HEK293 (cell line): ENCODE data around the gene PLS1.

Source experiments
- KLF16 ChIP-seq: fragments of 450-650 bp; formaldehyde crosslinking; IDR thresholded peaks from 2 replicates; pipeline ENCODE4 v1.5.1; 2017; ENCODE audit warnings: missing biosample characterization, missing genetic modification characterization
- SETDB1 ChIP-seq: IDR thresholded peaks from one replicate; pipeline ENCODE4 v1.6.1; 2017; ENCODE audit warnings: mild to moderate bottlenecking, low read length, moderate library complexity, mixed read lengths; ENCODE audit not compliant: insufficient read length
- ZBTB7A ChIP-seq: fragments of 450-650 bp; formaldehyde crosslinking; IDR thresholded peaks from 2 replicates; pipeline ENCODE4 v1.5.1; 2016; ENCODE audit warnings: low read depth, missing biosample characterization, missing genetic modification characterization
- ZNF138 ChIP-seq: fragments of 450-650 bp; formaldehyde crosslinking; IDR thresholded peaks from 2 replicates; pipeline ENCODE4 v1.5.1; 2016; ENCODE audit warnings: missing biosample characterization, missing genetic modification characterization, borderline replicate concordance
- ZNF391 ChIP-seq: fragments of 450-650 bp; formaldehyde crosslinking; IDR thresholded peaks from 2 replicates; pipeline ENCODE4 v1.5.1; 2016; ENCODE audit warnings: low read depth, missing biosample characterization, missing genetic modification characterization, borderline replicate concordance
- ZNF510 ChIP-seq: fragments of 450-650 bp; formaldehyde crosslinking; IDR thresholded peaks from 2 replicates; pipeline ENCODE4 v1.5.1; 2018; ENCODE audit warnings: mild to moderate bottlenecking, missing genetic modification characterization, missing biosample characterization; ENCODE audit not compliant: insufficient replicate concordance
- ZNF785 ChIP-seq: fragments of 450-650 bp; formaldehyde crosslinking; IDR thresholded peaks from 2 replicates; pipeline ENCODE4 v1.5.1; 2016; ENCODE audit warnings: missing biosample characterization, missing genetic modification characterization
- ZNF830 ChIP-seq: fragments of 450-650 bp; IDR thresholded peaks from 2 replicates; pipeline ENCODE4 v1.5.0; 2018; ENCODE audit warnings: missing biosample characterization, missing genetic modification characterization, low read depth, mild to moderate bottlenecking, moderate library complexity
- ZSCAN23 ChIP-seq: fragments of 450-650 bp; formaldehyde crosslinking; IDR thresholded peaks from 2 replicates; pipeline ENCODE4 v1.5.1; 2016; ENCODE audit warnings: missing biosample characterization, missing genetic modification characterization
- TF ChIP-seq, protein P1 (sequence below): fragments of 450-650 bp; formaldehyde crosslinking; IDR thresholded peaks from 2 replicates; pipeline ENCODE4 v1.5.1; 2016; ENCODE audit warnings: missing biosample characterization, missing genetic modification characterization
- TF ChIP-seq, protein P2 (sequence below): fragments of 450-650 bp; formaldehyde crosslinking; IDR thresholded peaks from 2 replicates; pipeline ENCODE4 v1.5.1; 2016; ENCODE audit warnings: missing biosample characterization, missing genetic modification characterization
- TF ChIP-seq, protein P3 (sequence below): fragments of 450-650 bp; formaldehyde crosslinking; IDR thresholded peaks from 2 replicates; pipeline ENCODE4 v1.5.1; 2016; ENCODE audit warnings: missing biosample characterization, missing genetic modification characterization
- TF ChIP-seq, protein P4 (sequence below): fragments of 450-650 bp; formaldehyde crosslinking; IDR thresholded peaks from 2 replicates; pipeline ENCODE4 v1.5.1; 2016; ENCODE audit warnings: missing biosample characterization, missing genetic modification characterization
- TF ChIP-seq, protein P5 (sequence below): fragments of 450-650 bp; formaldehyde crosslinking; IDR thresholded peaks from 2 replicates; pipeline ENCODE4 v1.5.1; 2016; ENCODE audit warnings: missing biosample characterization, missing genetic modification characterization, borderline replicate concordance

DNA sequence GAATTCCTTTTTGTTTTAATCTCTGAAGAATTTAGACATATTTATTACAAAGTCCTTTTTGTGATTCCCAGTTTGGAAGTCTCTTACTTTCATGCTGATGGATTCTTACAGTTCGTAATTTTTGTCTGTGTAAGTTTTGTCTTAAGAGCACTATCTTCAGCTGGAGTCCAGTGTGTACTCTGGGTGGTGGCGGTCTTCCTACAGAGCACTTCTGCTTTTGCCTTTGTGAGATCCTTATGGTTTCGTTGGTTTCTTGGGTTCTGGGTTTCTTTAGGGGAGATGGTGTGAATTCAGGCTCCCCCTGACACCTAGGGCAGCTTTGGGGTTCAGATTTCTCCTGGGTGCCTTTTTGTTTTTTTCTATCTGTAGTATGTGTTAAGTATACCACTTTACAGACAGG lies 45.3 kb downstream of the PLS1 start:
- TF ChIP-seq, protein P1, sequence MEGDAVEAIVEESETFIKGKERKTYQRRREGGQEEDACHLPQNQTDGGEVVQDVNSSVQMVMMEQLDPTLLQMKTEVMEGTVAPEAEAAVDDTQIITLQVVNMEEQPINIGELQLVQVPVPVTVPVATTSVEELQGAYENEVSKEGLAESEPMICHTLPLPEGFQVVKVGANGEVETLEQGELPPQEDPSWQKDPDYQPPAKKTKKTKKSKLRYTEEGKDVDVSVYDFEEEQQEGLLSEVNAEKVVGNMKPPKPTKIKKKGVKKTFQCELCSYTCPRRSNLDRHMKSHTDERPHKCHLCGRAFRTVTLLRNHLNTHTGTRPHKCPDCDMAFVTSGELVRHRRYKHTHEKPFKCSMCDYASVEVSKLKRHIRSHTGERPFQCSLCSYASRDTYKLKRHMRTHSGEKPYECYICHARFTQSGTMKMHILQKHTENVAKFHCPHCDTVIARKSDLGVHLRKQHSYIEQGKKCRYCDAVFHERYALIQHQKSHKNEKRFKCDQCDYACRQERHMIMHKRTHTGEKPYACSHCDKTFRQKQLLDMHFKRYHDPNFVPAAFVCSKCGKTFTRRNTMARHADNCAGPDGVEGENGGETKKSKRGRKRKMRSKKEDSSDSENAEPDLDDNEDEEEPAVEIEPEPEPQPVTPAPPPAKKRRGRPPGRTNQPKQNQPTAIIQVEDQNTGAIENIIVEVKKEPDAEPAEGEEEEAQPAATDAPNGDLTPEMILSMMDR: no peak
- TF ChIP-seq ZSCAN23 (tag by site-specific recombination) (no peak), ZNF785 (tag by site-specific recombination) (no peak), ZBTB7A (tag by site-specific recombination) (no peak), ZNF830 (tag by site-specific recombination) (no peak), KLF16 (tag by site-specific recombination) (no peak), ZNF510 (tag by site-specific recombination) (no peak), SETDB1 (no peak), ZNF138 (tag by site-specific recombination) (no peak), ZNF391 (tag by site-specific recombination) (no peak)
- TF ChIP-seq, protein P2, sequence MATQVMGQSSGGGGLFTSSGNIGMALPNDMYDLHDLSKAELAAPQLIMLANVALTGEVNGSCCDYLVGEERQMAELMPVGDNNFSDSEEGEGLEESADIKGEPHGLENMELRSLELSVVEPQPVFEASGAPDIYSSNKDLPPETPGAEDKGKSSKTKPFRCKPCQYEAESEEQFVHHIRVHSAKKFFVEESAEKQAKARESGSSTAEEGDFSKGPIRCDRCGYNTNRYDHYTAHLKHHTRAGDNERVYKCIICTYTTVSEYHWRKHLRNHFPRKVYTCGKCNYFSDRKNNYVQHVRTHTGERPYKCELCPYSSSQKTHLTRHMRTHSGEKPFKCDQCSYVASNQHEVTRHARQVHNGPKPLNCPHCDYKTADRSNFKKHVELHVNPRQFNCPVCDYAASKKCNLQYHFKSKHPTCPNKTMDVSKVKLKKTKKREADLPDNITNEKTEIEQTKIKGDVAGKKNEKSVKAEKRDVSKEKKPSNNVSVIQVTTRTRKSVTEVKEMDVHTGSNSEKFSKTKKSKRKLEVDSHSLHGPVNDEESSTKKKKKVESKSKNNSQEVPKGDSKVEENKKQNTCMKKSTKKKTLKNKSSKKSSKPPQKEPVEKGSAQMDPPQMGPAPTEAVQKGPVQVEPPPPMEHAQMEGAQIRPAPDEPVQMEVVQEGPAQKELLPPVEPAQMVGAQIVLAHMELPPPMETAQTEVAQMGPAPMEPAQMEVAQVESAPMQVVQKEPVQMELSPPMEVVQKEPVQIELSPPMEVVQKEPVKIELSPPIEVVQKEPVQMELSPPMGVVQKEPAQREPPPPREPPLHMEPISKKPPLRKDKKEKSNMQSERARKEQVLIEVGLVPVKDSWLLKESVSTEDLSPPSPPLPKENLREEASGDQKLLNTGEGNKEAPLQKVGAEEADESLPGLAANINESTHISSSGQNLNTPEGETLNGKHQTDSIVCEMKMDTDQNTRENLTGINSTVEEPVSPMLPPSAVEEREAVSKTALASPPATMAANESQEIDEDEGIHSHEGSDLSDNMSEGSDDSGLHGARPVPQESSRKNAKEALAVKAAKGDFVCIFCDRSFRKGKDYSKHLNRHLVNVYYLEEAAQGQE (tag by site-specific recombination): no peak
- TF ChIP-seq, protein P3, sequence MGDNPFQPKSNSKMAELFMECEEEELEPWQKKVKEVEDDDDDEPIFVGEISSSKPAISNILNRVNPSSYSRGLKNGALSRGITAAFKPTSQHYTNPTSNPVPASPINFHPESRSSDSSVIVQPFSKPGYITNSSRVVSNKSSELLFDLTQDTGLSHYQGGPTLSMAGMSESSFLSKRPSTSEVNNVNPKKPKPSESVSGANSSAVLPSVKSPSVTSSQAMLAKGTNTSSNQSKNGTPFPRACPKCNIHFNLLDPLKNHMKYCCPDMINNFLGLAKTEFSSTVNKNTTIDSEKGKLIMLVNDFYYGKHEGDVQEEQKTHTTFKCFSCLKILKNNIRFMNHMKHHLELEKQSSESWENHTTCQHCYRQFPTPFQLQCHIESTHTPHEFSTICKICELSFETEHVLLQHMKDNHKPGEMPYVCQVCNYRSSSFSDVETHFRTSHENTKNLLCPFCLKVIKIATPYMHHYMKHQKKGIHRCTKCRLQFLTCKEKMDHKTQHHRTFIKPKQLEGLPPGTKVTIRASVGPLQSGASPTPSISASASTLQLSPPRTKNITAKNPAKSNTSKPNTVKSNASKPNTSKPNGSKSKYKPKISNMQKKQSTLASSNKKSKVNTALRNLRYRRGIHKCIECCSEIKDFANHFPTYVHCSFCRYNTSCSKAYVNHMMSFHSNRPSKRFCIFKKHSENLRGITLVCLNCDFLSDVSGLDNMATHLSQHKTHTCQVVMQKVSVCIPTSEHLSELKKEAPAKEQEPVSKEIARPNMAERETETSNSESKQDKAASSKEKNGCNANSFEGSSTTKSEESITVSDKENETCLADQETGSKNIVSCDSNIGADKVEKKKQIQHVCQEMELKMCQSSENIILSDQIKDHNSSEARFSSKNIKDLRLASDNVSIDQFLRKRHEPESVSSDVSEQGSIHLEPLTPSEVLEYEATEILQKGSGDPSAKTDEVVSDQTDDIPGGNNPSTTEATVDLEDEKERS (tag by site-specific recombination): no peak
- TF ChIP-seq, protein P4, sequence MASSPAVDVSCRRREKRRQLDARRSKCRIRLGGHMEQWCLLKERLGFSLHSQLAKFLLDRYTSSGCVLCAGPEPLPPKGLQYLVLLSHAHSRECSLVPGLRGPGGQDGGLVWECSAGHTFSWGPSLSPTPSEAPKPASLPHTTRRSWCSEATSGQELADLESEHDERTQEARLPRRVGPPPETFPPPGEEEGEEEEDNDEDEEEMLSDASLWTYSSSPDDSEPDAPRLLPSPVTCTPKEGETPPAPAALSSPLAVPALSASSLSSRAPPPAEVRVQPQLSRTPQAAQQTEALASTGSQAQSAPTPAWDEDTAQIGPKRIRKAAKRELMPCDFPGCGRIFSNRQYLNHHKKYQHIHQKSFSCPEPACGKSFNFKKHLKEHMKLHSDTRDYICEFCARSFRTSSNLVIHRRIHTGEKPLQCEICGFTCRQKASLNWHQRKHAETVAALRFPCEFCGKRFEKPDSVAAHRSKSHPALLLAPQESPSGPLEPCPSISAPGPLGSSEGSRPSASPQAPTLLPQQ (tag by site-specific recombination): no peak
- TF ChIP-seq, protein P5, sequence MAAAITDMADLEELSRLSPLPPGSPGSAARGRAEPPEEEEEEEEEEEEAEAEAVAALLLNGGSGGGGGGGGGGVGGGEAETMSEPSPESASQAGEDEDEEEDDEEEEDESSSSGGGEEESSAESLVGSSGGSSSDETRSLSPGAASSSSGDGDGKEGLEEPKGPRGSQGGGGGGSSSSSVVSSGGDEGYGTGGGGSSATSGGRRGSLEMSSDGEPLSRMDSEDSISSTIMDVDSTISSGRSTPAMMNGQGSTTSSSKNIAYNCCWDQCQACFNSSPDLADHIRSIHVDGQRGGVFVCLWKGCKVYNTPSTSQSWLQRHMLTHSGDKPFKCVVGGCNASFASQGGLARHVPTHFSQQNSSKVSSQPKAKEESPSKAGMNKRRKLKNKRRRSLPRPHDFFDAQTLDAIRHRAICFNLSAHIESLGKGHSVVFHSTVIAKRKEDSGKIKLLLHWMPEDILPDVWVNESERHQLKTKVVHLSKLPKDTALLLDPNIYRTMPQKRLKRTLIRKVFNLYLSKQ (tag by site-specific recombination): no peak
